Large intestine (tissue), 3 donors: ENCODE results near the gene LRRC27. TPM values are rescaled to one million over a fixed set of nuclear protein-coding genes. Genes with fewer than 3 reads are reported as not detected.
A peak's percentile ranks its signal among the peaks of the same experiment; 100 is the strongest.

Experiments
- DNase-seq, 2 donors: peaks; one replicate each; pipeline versions ENCODE4 v3.0.0 to v3.0.0-alpha.2; 2013
- H3K27ac ChIP-seq: one replicate; pipeline ENCODE4 v1.5.1; 2013; ENCODE audit warnings: low read length
- H3K27me3 ChIP-seq: 2 replicates; pipeline ENCODE4 v1.6.1; 2013; ENCODE audit warnings: low read length; ENCODE audit not compliant: control insufficient read depth, insufficient read depth
- H3K36me3 ChIP-seq: 2 replicates; pipeline ENCODE4 v1.6.1; 2013; ENCODE audit warnings: low read length; ENCODE audit not compliant: control insufficient read depth, insufficient read depth
- H3K4me1 ChIP-seq: one replicate; pipeline ENCODE4 v1.6.1; 2013; ENCODE audit warnings: low read length; ENCODE audit not compliant: control insufficient read depth, insufficient read depth
- H3K4me3 ChIP-seq: one replicate; pipeline ENCODE4 v1.5.1; 2013; ENCODE audit warnings: low read length
- H3K9me3 ChIP-seq: one replicate; pipeline ENCODE4 v1.6.1; 2013; ENCODE audit warnings: mild to moderate bottlenecking, low read depth, low read length, moderate library complexity; ENCODE audit not compliant: control insufficient read depth
- WGBS: methylation state at CpG from one replicate; pipeline ENCODE4 v1.1.5; 2013; ENCODE audit warnings: low lambda C conversion rate; ENCODE audit not compliant: insufficient coverage; 5-methylcytosine and 5-hydroxymethylcytosine counted together
- polyA plus RNA-seq: library from polyadenylated mRNA; unstranded; fragments of 120-200 nt; gene quantifications from one replicate; pipeline ENCODE4 v1.2.1, GENCODE V29; 2013

LRRC27 gene
- polyA plus RNA-seq, 1 donor = 20.7 TPM

DNA sequence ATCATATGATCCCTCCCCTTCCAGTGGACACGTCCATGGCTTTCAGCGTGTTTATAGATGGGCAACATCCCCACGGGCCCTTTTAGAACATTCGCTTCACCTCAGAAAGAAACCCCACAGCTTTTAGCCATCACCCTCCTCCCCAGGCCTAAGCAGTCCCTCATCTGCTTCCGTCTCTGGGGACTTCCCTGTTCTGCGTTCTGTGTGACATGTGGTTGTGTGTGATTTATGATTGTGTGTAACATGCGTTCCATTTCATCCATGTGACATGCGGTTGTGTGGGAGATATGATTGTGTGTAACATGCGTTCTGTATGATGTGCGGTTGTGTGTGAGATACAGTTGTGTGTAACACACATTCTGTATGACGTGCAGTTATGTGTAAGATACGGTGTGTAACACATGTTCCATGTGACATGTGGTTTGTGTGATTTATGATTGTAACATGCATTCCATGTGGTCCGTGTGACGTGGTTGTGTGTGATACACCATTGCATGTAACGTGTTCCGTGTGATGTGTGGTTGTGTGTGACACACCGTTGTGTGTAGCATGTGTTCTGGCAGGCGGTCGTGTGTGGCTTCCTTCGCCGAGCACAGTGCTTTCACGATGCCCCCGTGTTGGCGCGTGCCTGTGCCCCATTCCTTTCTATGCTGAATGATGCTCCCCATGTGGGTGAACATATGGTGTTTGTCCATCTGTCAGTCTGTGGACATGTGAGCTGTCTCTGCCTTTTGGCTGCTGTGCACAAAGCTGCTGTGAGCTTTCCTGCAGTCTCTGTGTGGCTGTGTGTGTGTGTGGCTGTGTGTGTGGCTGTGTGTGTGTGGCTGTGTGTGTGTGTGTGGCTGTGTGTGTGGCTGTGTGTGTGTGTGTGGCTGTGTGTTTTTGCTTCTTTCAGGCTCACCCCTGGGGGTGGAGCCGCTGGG lies 91.2 kb downstream of the LRRC27 start:
- no peak for DNase-seq
- Histone ChIP-seq H3K4me1 (peaks cover 46% of the 10 kb centered on the region), H3K36me3 (peaks cover under 1% of the 10 kb centered on the region), H3K27ac (peak overlapping the region; percentile 28), H3K4me3 (no peak overlapping the region), H3K9me3 (no peaks in the 10 kb centered on the region), H3K27me3 (no peaks in the 10 kb centered on the region)
- WGBS = 93% methylated on average over 3 of the region's 26 CpGs

DNA sequence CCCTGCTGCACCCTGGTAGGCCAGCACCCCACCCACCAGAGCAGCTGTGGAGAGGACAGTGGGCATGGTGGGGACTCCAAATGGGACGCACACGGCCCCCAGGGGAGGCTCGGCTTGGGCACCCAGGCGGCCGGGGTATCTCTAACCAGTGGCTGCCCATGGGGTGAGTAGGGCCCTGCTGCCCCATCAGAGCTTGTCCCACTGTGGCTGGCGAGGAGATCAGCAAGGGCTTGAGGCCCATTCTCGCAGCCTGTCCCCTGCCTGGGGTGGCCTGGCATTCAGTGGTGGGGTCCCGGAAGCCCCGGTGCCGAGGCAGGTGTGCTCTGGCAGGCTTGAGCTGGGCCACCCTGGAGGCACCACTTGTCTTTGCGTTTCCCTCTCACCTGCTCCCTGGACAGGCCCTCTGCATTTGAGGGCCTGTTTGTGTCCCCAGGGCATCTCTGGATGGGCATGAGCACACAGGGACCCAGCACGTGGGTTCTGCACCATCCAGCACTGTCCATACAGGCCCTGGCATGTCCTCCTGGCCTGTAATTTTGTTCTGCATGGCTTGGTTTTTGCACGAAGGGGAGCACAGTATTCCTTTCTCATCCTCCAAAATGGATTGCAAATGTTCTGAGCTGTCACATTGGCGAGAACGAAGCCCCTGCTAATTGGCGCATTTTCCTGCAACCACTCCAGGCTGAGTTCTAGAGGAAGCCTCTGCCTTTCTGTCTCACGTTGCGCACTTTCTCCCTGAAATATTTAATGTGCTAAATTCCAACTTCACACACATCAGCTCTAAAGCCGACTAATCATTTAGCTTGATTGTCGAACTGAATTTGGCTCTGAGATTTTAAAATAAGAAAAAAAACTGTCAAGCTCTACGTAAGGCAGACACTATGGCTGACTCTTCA lies 92.2 kb downstream of the LRRC27 start:
- H3K4me1 ChIP-seq = peaks cover 40% of the 10 kb centered on the region
- WGBS = 80% methylated on average over 2 of the region's 21 CpGs
- no peak for DNase-seq

DNA sequence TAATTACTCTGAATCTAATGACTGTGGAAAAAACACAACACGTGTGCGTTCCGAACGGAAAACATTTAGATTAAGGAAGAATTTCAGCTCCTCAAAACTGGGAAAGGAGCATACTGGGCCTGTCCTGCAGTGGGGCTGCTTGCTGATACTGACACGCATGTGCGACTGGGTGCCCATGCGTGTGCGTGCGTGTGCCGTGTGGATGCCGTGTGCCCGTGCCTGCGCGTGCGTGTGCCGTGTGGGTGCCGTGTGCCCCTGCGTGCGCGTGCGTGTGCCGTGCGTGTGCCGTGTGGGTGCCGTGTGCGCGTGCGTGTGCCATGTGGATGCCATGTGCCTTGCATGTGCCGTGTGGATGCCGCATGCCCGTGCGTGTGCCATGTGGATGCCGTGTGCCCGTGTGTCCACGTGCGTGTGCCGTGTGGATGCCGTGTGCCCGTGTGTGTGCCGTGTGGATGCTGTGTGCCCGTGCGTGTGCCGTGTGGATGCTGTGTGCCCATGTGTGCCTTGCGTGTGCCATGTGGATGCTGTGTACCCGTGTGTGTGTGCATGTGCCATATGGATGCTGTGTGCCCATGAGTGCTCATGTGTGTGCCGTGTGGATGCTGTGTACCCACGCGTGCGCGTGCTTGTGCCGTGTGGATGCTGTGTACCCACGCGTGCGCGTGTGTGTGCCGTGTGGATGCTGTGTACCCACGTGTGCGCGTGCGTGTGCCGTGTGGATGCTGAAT lies 93.2 kb downstream of the LRRC27 start:
- Histone ChIP-seq H3K9me3 (no peaks in the 10 kb centered on the region), H3K4me1 (peaks cover 41% of the 10 kb centered on the region), H3K27ac (no peak overlapping the region), H3K36me3 (peaks cover 3% of the 10 kb centered on the region), H3K27me3 (no peaks in the 10 kb centered on the region), H3K4me3 (no peak overlapping the region)
- DNase-seq = no peak
- no CpG with 5 or more reads among the region's 61 CpGs for WGBS

More for the DNA sequence above, 92.2 kb downstream of the LRRC27 start:
- Histone ChIP-seq H3K36me3 (peaks cover 3% of the 10 kb centered on the region), H3K9me3 (no peaks in the 10 kb centered on the region), H3K4me3 (no peak overlapping the region), H3K27ac (no peak overlapping the region), H3K27me3 (no peaks in the 10 kb centered on the region)

- Histone ChIP-seq H3K4me1 (peaks cover 40% of the 10 kb centered on the region), H3K4me3 (no peak overlapping the region), H3K36me3 (peaks cover 3% of the 10 kb centered on the region), H3K27ac (no peak overlapping the region), H3K27me3 (no peaks in the 10 kb centered on the region), H3K9me3 (no peaks in the 10 kb centered on the region)
- WGBS = 100% methylated on average over 1 of the region's 9 CpGs
- DNase-seq = no peak
These were observed 93.8 kb downstream of the LRRC27 start for GRCh38 chr10:132425757-132426155.

- peaks cover 3% of the 10 kb centered on the region for H3K36me3 ChIP-seq
- H3K27me3 ChIP-seq = no peaks in the 10 kb centered on the region
- H3K4me3 ChIP-seq = no peak overlapping the region
- no peak for DNase-seq
- WGBS = 100% methylated on average over 1 of the region's 10 CpGs
- no peaks in the 10 kb centered on the region for H3K9me3 ChIP-seq
- H3K27ac ChIP-seq = no peak overlapping the region
- H3K4me1 ChIP-seq = peaks cover 37% of the 10 kb centered on the region
These were observed 95.2 kb downstream of the LRRC27 start for GRCh38 chr10:132427006-132427771.

DNA sequence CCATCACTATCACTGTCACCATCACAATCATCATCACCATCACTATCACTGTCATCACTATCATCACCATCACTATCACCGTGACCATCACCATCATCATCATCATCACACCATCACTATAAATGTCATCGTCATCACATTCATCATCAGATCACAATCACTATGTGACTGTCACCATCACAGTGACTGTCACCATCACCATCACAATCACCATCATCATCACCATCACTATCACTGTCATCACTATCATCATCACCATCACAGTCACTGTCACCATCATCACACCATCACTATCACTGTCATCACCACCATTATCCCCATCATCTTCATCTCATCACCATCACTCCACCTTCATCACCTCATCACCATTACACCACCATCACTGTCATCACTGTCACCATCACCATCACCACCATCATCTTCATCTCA lies 96.0 kb downstream of the LRRC27 start:
- Histone ChIP-seq H3K4me3 (no peak overlapping the region), H3K27me3 (no peaks in the 10 kb centered on the region), H3K4me1 (peaks cover 29% of the 10 kb centered on the region), H3K36me3 (peaks cover 3% of the 10 kb centered on the region), H3K27ac (no peak overlapping the region), H3K9me3 (no peaks in the 10 kb centered on the region)
- no peak for DNase-seq
- WGBS = 100% methylated on average over 2 of the region's 2 CpGs

- WGBS = no CpG with 5 or more reads among the region's 11 CpGs
- Histone ChIP-seq H3K27me3 (no peaks in the 10 kb centered on the region), H3K4me3 (no peak overlapping the region), H3K36me3 (peaks cover 3% of the 10 kb centered on the region), H3K9me3 (no peaks in the 10 kb centered on the region), H3K27ac (no peak overlapping the region), H3K4me1 (peaks cover 29% of the 10 kb centered on the region)
- DNase-seq = no peak
These were observed 96.5 kb downstream of the LRRC27 start for GRCh38 chr10:132428486-132428995.
